Left kidney (tissue), 8 donors: ENCODE measurements around the gene CRELD1. TPM values are rescaled to one million over a fixed set of nuclear protein-coding genes. Genes with fewer than 3 reads are reported as not detected.
A peak's percentile ranks its signal among the peaks of the same experiment; 100 is the strongest.
"Not testable (repeated sequence)": the region's sequence is repeated elsewhere in the genome, so short reads cannot be mapped to it uniquely, and the experiment has no call there.

Experiments
- DNase-seq: peaks from one replicate; pipeline ENCODE4 v3.0.0-alpha.2; 2013
- long read RNA-seq, 8 donors: transcript quantifications; one replicate each; lab custom pipeline, GENCODE V29; 2026
- polyA plus RNA-seq: library from polyadenylated mRNA; unstranded; fragments of 120-200 nt; gene quantifications from one replicate; pipeline ENCODE4 v1.2.1, GENCODE V29; 2013; ENCODE audit not compliant: insufficient read length

The CRELD1 gene, protein sequence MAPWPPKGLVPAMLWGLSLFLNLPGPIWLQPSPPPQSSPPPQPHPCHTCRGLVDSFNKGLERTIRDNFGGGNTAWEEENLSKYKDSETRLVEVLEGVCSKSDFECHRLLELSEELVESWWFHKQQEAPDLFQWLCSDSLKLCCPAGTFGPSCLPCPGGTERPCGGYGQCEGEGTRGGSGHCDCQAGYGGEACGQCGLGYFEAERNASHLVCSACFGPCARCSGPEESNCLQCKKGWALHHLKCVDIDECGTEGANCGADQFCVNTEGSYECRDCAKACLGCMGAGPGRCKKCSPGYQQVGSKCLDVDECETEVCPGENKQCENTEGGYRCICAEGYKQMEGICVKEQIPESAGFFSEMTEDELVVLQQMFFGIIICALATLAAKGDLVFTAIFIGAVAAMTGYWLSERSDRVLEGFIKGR
- polyA plus RNA-seq, result 46.3 TPM
- long read RNA-seq, donor 1, partial matches to known transcripts, result 23 of 33 reads
- long read RNA-seq, donor 1, other reads (novel, unspliced or antisense), result 0 of 33 reads
- long read RNA-seq, donor 2, partial matches to known transcripts, result 0 of 8 reads
- long read RNA-seq, donor 2, other reads (novel, unspliced or antisense), result 0 of 8 reads
- long read RNA-seq, donor 3, partial matches to known transcripts, result 0 of 5 reads
- long read RNA-seq, donor 3, other reads (novel, unspliced or antisense), result 0 of 5 reads
- long read RNA-seq, donor 4, partial matches to known transcripts, result 0 of 2 reads
- long read RNA-seq, donor 4, other reads (novel, unspliced or antisense), result 0 of 2 reads
- long read RNA-seq, donor 5, transcript CRELD1-206 (11 exons, 1,778 nt), result major isoform, 11 of 24 reads
- long read RNA-seq, donor 5, partial matches to known transcripts, result 6 of 24 reads
- long read RNA-seq, donor 5, other reads (novel, unspliced or antisense), result 0 of 24 reads
- long read RNA-seq, donor 6, transcript CRELD1-206 (11 exons, 1,778 nt), result major isoform, 5 of 15 reads
- long read RNA-seq, donor 6, partial matches to known transcripts, result 6 of 15 reads
- long read RNA-seq, donor 6, other reads (novel, unspliced or antisense), result 0 of 15 reads
- long read RNA-seq, donor 7, transcript CRELD1-206 (11 exons, 1,778 nt), result major isoform, 7 of 15 reads
- long read RNA-seq, donor 7, partial matches to known transcripts, result 0 of 15 reads
- long read RNA-seq, donor 7, other reads (novel, unspliced or antisense), result 0 of 15 reads
- long read RNA-seq, donor 8, partial matches to known transcripts, result 0 of 5 reads
- long read RNA-seq, donor 8, other reads (novel, unspliced or antisense), result 0 of 5 reads

DNA sequence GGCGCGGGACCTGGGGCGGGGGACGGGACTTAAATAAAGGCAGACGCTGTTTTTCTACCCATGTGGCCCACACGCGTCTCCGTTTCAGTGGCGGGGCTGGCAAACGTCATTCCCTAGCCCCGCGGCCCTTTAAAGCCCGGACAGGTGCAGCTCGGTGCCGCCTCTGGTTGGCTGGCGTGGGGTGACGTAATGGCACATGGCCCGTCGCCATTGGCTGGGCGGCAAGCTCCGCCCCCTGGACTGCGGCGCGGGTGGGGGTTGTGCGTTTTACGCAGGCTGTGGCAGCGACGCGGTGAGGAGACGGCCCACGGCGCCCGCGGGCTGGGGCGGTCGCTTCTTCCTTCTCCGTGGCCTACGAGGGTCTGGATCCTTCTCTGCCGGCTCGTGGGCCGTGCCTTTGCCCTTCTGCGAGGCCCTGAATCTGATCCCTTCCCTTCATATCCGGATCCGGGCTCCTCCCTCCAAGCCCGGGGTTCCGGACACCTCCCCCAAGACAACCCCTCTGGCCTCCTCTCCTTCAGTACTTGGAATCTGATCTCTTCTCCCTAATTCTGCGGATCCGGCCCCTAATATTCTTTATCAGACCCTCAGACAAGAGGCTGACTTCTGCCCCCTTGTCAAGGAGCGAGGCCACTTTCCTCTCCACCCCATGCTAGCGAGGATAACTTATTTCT is at the start of gene CRELD1:
CRELD1 (plus strand) TSS at position 274 of the 674 bp plus-strand sequence. CDS start 605 bp downstream, outside the sequence.
- DNase-seq, result peak; percentile 91

DNA sequence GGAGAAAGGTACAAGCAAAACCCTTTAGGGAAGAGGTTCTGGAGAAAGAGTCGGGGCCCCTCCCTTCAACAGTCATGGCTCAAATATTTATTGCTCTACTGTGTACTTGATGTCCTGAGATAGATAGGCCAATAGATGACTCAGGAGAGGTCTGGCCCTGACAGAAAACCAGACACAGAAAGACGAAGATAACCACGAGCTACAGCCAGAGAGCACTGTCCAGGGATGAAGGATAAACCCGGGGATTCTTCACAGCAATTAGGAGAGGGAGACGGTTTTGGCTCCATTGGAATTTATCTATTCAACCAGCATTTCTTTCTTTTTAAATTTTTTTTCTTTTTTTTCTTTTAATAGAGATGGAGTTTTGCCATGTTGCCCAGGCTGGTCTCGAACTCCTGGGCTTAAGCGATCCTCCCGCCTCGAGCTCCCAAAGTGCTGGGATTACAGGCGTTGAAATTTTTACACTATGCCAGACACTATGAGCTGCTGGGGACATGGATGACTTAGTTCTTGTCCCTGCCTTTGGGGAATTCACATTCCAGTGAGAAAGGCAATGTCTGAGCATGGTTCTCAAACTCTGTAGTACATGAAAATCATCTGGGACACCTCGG is 49.0 kb upstream of the CRELD1 start:
- DNase-seq, result no peak

DNA sequence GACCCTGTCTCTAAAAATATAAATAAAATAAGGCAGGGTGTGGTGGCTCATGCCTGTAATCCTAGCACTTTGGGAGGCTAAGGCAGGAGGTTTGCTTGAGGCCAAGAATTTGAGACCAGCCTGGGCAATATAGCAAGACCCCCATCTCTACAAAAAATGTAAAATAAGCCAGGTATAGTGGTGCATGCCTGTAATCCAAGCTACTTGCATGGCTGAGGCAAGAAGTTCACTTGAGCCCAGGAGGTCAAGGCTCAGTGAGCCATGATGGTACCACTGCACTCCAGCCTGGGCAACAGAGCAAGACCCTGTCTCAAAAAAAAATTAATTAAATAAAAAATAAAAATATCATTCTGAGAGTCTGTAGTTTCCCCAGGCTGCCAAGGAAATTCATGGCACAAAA is 47.3 kb upstream of the CRELD1 start:
- DNase-seq, result no peak

DNA sequence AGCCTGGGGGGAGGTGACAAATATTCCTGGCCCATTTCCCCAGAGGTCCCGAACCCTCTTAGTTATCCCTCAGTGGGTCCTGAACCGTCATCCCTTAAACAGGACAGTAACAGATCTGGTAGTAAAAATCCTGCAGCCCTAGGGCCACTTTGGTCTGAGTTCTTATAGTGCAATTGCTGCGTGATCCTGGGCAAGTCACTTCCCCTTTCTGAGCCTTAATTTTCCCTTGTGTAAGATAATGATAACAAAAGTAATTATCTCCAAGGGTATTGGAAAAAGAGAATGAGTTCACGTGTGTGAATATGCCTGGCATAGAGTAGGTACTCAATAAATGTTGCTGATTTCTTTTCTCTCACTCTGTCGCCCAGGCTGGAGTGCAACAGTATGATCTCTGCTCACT is 46.2 kb upstream of the CRELD1 start:
- DNase-seq, result no peak

DNA sequence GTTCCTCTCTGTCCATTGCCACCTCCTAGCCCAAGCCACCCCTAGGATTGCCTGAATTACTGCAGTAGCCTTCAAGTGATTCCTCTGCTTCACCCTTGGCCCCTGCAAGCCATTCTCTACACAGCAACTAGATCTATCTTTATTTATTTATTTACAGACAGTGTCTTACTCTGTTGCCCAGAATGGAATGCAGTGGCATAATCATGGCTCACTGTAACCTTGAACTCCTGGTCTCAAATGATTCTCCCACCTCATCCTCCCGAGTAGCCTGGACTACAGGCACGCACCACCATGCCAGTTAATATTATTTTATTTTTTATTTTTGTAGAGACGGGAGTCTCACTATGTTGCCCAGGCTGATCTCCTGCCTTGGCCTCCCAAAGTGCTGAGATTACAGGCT is 45.1 kb upstream of the CRELD1 start:
- DNase-seq, result no peak

DNA sequence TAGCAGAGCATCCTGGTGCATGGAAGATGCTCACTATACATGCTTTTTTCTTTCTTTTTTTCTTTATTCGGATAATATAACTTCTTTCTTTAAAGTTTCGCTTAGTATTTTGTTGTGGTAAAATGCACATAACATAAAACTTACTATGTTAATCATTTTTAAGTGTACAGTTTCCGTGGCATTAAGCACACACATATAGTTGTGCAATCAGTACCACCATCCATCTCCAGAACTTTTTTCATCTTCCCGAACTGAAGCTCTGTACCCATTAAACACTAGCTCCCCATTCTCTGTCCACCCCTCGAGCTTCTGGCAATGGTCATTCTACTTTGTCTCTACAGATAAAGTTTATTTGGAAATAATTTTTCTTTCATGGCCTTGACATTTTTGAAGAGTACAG is 44.2 kb upstream of the CRELD1 start:
- DNase-seq, result no peak

DNA sequence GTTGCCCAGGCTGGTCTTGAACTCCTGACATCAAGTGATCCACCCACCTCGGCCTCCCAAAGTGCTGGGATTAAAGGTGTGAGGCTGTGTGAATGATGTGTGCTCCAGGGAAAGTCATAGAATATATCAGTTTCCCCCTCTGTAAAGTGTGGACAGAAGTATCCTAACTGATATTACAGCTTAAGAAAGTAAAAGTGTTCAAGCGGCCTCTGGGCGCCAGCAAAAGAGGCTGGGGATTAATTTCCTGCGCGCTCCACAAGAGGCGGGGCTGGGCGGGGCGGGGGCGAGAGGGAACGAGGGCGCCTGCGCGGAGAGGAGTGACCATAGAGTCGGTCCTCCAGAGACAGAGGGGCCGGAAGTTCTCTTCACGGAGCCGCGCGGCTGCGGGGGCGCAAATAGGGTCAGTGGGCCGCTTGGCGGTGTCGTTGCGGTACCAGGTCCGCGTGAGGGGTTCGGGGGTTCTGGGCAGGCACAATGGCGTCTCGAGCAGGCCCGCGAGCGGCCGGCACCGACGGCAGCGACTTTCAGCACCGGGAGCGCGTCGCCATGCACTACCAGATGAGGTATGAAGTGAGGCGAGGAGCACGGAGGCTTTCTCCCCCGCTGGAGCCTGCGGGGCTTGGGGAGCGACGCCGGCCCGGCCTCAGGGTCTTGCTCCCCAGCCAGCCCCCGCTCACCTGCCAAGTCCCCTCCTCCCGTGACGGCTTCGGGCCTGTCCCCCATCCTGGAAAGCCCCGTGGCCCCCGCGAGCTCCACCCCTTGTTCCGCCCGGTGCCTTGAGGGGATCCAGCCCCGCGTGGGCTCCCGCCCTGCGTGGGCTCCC is 43.2 kb upstream of the CRELD1 start, which contains the start of gene JAGN1:
JAGN1 (plus strand) TSS at position 362 of the 823 bp plus-strand sequence; CDS start at position 475, 113 bp downstream.
- peak; percentile 92 for DNase-seq

DNA sequence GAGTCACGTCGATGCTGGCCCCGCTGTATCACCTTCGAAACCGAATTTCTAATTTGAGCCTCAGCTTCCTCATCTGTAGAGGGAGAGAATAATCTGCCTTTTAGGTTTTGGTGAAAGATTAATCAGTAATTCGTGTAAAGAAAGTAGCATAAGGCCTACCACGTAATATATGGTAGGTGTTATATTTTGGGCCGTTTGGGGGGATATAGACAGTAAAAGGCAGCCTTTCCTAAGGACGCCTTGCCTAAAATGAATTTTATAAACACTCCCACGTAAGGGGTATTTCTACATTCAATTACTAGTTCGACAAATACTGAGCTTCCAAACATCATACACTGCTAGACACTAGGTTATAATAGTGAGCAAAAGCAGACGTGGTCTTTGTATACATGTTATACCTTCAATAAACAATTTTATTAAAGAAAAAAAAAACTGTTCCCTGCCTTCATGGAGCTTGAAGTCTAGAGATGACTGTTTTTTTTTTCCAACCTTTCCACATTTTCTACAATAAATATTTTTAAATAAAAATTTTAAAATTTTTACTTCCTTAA is 42.5 kb upstream of the CRELD1 start:
- DNase-seq, result no peak

DNA sequence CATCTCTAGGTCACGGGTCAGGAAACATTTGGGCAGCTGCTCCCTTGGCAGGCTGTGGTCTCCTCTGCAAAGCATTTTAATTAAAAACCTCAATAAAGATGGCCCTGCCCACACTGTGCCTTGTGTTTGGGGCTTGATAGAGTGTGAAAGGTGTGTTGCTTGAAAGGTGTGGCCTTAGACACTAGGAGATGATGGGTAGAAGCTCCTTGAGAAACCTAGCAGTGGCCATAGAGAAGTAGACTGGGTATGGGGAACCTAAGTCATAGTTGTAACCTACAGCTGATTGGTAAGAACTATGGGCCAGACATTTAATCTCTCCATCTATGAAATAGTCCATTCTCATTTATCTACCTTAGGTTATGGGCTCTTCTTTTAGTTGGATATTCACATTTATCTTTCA is 39.9 kb upstream of the CRELD1 start:
- DNase-seq, result no peak

DNA sequence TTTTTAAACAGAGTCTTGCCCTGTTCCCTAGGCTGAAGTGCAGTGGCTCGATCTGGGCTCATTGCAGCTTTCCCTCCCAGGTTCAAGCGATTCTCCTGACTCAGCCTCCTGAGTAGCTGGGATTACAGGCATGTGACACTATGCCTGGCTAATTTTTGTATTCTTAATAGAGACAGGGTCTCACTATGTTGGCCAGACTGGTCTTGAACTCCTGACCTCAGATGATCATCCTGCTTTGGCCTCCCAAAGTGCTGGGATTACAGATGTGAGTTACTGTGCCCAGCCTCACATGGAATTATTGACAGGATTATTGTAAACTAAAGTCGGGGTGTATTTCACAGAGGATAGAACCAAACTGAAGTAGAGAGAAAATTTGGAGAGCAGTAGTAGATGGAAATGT is 37.9 kb upstream of the CRELD1 start:
- not testable (repeated sequence) for DNase-seq

DNA sequence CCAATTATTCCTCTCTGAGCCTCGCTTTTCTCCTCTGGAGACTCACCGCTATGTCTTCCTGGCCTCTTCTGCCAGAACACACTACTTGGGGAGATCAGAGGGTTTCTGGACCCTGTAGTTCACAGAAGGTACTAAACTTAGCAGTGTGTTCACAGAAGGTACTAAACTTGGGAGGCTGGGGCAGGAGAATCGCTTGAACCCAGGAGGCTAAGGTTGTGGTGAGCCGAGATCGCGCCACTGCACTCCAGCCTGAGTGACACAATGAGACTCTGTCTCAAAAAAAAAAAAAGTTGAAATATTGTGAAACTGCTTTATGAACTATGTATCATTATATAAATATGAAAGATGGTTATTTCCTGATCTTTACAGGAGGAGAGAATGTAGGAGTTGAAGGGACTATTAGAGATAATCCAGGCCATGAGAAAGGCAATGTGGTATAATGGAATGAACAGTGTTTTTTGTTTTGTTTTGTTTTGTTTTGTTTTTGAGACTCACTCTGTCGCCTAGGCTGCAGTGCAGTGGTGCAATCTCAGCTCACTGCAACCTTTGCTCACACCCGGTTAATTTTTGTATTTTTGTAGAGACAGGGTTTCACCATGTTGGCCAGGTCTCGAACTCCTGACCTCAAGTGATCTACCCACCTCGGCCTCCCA is 36.8 kb upstream of the CRELD1 start:
- not testable (repeated sequence) for DNase-seq

DNA sequence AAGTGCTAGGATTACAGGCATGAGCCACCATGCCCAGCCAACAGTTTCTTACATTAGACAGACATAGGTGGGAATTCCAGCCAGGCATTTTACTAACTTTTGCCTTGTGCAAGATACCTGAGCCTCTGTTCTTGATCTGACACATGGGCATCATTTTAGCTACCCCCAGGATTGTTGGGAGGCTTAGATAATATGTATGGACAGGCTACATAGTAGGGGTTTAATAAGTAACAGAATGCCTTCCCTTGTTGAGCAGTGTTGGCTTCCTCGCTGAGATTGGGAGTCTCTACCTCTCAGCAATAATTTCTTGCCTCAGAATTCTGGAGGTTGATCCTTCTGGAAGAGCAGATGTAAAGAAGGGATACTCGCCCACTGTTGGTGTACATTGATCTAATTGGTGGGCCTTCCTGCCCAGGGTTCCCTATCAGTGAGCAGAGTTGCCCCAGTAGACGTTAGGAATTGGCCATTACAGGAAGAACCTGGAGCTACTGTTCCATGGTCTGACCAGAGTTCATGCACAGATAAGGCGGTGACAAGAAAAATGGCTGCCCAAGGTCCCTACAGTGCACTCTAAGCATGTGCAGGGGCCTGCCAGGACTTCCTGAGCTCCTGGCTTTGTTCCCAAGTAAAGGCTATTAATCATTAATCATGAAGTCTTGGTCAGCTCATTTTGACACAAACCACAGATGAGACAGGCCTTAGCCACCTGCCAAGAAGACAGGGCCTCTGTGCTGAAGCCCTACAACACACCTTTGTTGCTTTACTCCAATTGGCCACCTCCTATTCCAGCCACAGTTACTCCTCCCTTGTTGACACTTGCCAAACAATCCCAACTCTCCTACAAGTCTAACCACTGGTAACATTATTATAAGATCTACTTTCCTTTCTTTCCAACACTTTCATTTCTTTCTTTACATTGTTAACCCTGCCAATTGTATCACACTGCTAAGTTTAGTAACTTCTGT is 35.9 kb upstream of the CRELD1 start:
- no peak for DNase-seq

DNA sequence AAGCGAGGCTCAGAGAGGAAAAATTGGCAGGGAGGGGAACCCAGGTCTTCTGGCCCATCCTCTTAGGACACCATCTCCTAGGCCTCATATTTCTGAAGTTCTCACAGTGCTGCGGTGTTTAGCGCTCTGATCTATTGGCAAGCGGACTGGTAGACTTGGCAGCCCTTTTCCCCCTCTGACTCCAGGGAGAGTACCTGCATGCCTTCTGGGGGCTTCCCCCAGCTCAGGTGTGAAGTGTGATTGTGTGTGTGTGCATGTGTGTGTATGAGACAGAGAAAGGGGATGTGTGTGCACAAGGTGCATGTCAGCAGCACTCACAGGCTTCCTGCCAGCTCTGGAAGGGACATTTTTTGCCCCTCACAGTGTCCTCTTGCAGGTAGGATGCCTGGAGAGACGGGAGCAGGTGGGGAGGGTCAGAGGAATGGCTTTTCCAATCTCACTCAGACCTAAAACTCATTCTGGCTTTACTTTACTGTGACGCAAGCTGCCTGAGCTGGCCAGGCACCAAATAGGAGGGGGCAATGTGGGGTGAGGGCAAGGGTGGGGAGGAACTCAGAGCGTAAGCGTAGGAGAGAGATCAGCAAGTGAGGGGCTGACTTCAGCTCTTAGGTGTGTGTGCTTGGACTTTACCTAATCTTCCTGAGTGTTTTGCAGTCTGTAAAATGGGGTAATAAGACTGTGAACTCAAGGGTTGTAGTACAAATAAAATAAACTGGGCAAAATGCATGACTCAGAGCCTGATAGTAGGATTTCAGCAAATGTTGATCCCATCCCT is 35.0 kb upstream of the CRELD1 start:
- DNase-seq, result no peak

DNA sequence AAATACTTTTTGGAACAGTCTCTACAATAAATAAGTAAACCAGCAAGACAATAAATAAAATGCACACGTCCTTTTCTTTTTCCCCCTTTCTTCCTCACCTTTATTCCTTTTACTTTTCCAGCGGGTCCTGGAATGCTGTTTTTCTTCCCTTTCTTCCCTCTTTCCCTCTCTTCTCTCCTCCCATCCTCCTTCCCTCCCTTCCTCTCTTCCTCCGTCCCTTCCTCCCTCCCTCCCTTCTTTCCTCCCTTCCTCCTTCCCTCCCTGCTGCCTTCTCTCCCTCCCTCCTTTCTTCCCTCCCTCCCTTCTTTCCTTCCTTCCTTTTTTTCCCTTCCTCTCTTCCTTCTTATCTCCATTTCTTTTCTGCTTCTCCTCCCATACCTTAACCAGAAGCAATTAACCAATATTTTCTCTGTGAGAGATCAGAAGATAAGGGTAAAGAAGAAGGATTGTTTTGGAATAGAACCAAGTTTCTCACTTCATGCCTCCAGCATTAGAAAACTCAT is 34.3 kb upstream of the CRELD1 start:
- no peak for DNase-seq

DNA sequence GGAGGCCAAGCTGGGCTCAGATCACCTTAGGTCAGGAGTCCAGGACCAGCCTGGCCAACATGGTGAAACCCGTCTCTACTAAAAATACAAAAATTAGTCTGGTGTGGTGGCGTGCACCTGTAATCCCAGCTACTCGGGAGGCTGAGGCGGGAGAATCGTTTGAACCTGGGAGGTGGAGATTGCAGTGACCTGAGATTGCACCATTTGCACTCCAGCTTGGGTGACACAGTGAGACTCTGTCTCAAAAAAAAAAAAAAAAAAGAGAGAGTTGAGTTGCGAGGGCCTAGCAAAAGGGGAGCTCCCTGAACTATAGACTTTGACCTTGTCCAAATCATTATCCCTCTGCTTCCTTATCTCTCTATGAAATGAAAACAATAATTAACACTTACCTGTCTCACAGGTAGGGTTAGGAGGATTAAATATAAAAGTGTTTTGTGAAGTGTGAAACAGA is 32.6 kb upstream of the CRELD1 start:
- not testable (repeated sequence) for DNase-seq

DNA sequence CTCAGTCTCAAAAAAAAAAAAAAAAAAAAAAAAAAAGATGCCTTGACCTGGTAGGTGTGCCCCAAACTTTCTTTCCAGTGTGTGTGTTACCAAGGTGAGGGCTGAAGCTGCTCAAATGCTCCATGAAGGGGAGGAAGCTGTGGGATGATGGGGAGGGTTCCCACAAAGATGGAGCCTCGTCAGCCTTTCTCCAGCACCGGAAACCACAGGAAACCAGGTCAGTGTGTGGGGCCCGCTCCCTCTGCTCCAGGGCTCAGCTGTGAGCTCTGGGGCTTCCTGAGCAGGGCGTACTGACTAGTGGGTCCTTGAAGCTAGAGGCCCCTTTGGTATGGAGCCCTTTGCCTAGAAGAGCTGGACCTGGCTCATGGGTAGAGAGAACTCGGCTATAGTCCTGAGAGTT is 31.7 kb upstream of the CRELD1 start:
- no peak for DNase-seq
